Prostate gland (tissue), 2 donors: ENCODE results near the gene MATCAP1. TPM values are rescaled to one million over a fixed set of nuclear protein-coding genes. Genes with fewer than 3 reads are reported as not detected.

Experiments
- DNase-seq: peaks from one replicate; pipeline ENCODE4 v3.0.0-alpha.2; 2019; ENCODE audit warnings: low spot score
- H3K27ac ChIP-seq, 2 donors: fragments of 200-600 bp; sonication (generic); 2 replicates each; pipeline ENCODE4 v1.5.1; 2017 to 2019
- H3K27me3 ChIP-seq: fragments of 200-600 bp; sonication (generic); replicated peaks from 2 replicates; pipeline ENCODE4 v1.5.1; 2019; ENCODE audit not compliant: insufficient read depth
- H3K36me3 ChIP-seq, 2 donors: fragments of 200-600 bp; sonication (generic); 1 replicate in 1 of 2; 2 replicates in 1 of 2; pipeline versions ENCODE4 v1.5.1 to v1.8.1; 2017 to 2019
- H3K4me1 ChIP-seq: fragments of 200-600 bp; sonication (generic); replicated peaks from 2 replicates; pipeline ENCODE4 v1.5.1; 2019
- H3K4me3 ChIP-seq, 2 donors: fragments of 200-600 bp; sonication (generic); 2 replicates each; pipeline ENCODE4 v1.5.1; 2017 to 2019
- H3K9me3 ChIP-seq: fragments of 200-600 bp; sonication (generic); 2 replicates; pipeline ENCODE4 v1.5.1; 2017
- CTCF ChIP-seq, 4 experiments: fragments of 200-600 bp in 2 of 4; fragments of 450-650 bp in 2 of 4; sonication (generic) in 2 of 4; IDR thresholded peaks; 1 replicate in 3 of 4; 2 replicates in 1 of 4; pipeline ENCODE4 v1.5.1; 2016 to 2019; ENCODE audit warnings: antibody characterized with exemption in 4 of 4, mild to moderate bottlenecking in 2 of 4, moderate library complexity in 2 of 4
- POLR2A ChIP-seq: fragments of 450-650 bp; IDR thresholded peaks from one replicate; pipeline ENCODE4 v1.6.1; 2016; ENCODE audit warnings: antibody characterized with exemption, mild to moderate bottlenecking
- POLR2AphosphoS5 ChIP-seq: sonication (generic); formaldehyde crosslinking; IDR thresholded peaks from one replicate; pipeline ENCODE4 v1.6.1; 2017; ENCODE audit warnings: antibody characterized with exemption
- WGBS: methylation state at CpG from one replicate; pipeline ENCODE4 v1.1.5; 2018; 5-methylcytosine and 5-hydroxymethylcytosine counted together
- intact Hi-C: fragments of 100-400 bp; cut with DNase I; formaldehyde crosslinking; loops from one replicate; pipeline ENCODE4 v1.14.2; 2022
- total RNA-seq, 2 donors: library from RNA; depleted of rRNA; stranded (reverse); fragments of >200 nt; gene quantifications; one replicate each; pipeline ENCODE4 v1.1.0, GENCODE V29; 2016

The MATCAP1 gene
- total RNA-seq, 2 donors from 2014 or later, result 13.9 to 28.9 TPM

- intact Hi-C loops, result no loop called here
- no peaks in the 10 kb centered on the region for H3K27me3 ChIP-seq
- no peaks in the 10 kb centered on the region for H3K9me3 ChIP-seq
- H3K27ac ChIP-seq, result no peak overlapping the region
- no peaks in the 10 kb centered on the region for H3K4me1 ChIP-seq
- DNase-seq, result no peak
- 85% methylated on average over 9 of the region's 9 CpGs for WGBS
- peak overlapping the region in 1 of 2 donors; percentile 91 for H3K4me3 ChIP-seq
- peaks cover 3 to 23% of the 10 kb centered on the region in 2 donors for H3K36me3 ChIP-seq
- TF ChIP-seq POLR2A (no peak), POLR2AphosphoS5 (no peak), CTCF (IDR thresholded peaks at IDR 0.05) (no peak)
Observed at GRCh38 chr16:67228034-67228785, 44.4 kb upstream of the MATCAP1 start.

GRCh38 chr16:67227567-67227921 lies 43.8 kb upstream of the MATCAP1 start:
- Histone ChIP-seq H3K27ac (peak overlapping the region; percentile 61 to 73), H3K9me3 (no peaks in the 10 kb centered on the region), H3K27me3 (no peaks in the 10 kb centered on the region), H3K4me3 (peak overlapping the region; percentile 82 to 91), H3K4me1 (no peaks in the 10 kb centered on the region), H3K36me3 (peaks cover 3 to 23% of the 10 kb centered on the region in 2 donors)
- intact Hi-C loops, result no loop called here
- TF ChIP-seq POLR2AphosphoS5 (no peak), CTCF (IDR thresholded peaks at IDR 0.05) (no peak), POLR2A (no peak)
- 8% methylated on average over 12 of the region's 12 CpGs for WGBS
- DNase-seq, result no peak

- Histone ChIP-seq H3K27me3 (no peaks in the 10 kb centered on the region), H3K4me3 (peak within 1 kb of the TSS; percentile 82 to 91), H3K9me3 (no peaks in the 10 kb centered on the region), H3K36me3 (peaks cover 3 to 23% of the 10 kb centered on the region in 2 donors), H3K4me1 (no peaks in the 10 kb centered on the region), H3K27ac (peak within 1 kb of the TSS; percentile 61 to 73)
- peak in 3 of 4 experiments; percentile 14 to 58 (median 52) for TF ChIP-seq CTCF (IDR thresholded peaks at IDR 0.05)
- peak; percentile 100 for TF ChIP-seq POLR2AphosphoS5
- TF ChIP-seq POLR2A, result peak; percentile 70
- intact Hi-C loops, result no loop called here
- WGBS, result under 1% methylated on average over 46 of the region's 46 CpGs
- DNase-seq, result peak; percentile 95
Observed at GRCh38 chr16:67226804-67227566, 43.2 kb upstream of the MATCAP1 start, which contains the start of gene TMEM208. Gene TMEM208, plus strand, starts transcription at chr16:67227130. Its CDS starts 89 bp downstream, at chr16:67227219.

- WGBS, result 5% methylated on average over 12 of the region's 12 CpGs
- no peak for DNase-seq
Observed at GRCh38 chr16:67226295-67226803, 42.6 kb upstream of the MATCAP1 start.

More at GRCh38 chr16:67226295-67226803, 42.6 kb upstream of the MATCAP1 start:
- H3K36me3 ChIP-seq, result peaks cover 3 to 23% of the 10 kb centered on the region in 2 donors
- no peak for TF ChIP-seq CTCF (IDR thresholded peaks at IDR 0.05)
- no peak for TF ChIP-seq POLR2AphosphoS5
- TF ChIP-seq POLR2A, result no peak
- intact Hi-C loops, result no loop called here
- peak overlapping the region; percentile 56 to 73 for H3K27ac ChIP-seq
- H3K9me3 ChIP-seq, result no peaks in the 10 kb centered on the region
- peak overlapping the region; percentile 82 to 91 for H3K4me3 ChIP-seq
- no peaks in the 10 kb centered on the region for H3K4me1 ChIP-seq
- H3K27me3 ChIP-seq, result no peaks in the 10 kb centered on the region
